Sigmoid colon (tissue), 4 donors: ENCODE results near the gene PCDH12.

ENCODE experiments used
- CTCF ChIP-seq, 4 experiments: fragments of 450-650 bp in 3 of 4; fragments of 200-600 bp in 1 of 4; IDR thresholded peaks; one replicate each; pipeline ENCODE4 v1.5.1; 2016 to 2019; ENCODE audit warnings: antibody characterized with exemption in 4 of 4, mild to moderate bottlenecking in 3 of 4, moderate library complexity in 2 of 4
- EP300 ChIP-seq, 4 donors: sonication (generic); formaldehyde crosslinking; IDR thresholded peaks; one replicate each; pipeline ENCODE4 v1.6.1; 2017; ENCODE audit warnings: antibody characterized with exemption in 4 of 4
- POLR2A ChIP-seq, 2 donors: fragments of 450-650 bp; IDR thresholded peaks; one replicate each; pipeline ENCODE4 v1.6.1; 2016; ENCODE audit warnings: antibody characterized with exemption in 2 of 2, mild to moderate bottlenecking in 2 of 2, moderate library complexity in 2 of 2
- POLR2AphosphoS5 ChIP-seq, 4 donors: sonication (generic); formaldehyde crosslinking; IDR thresholded peaks; one replicate each; pipeline ENCODE4 v1.6.1; 2017; ENCODE audit warnings: antibody characterized with exemption in 4 of 4

- TF ChIP-seq CTCF (IDR thresholded peaks at IDR 0.05) (no peak), POLR2A (IDR thresholded peaks at IDR 0.05) (no peak), POLR2AphosphoS5 (IDR thresholded peaks at IDR 0.05) (no peak), EP300 (IDR thresholded peaks at IDR 0.05) (no peak)
Measured at GRCh38 chr5:141902015-141902814, 55.8 kb downstream of the PCDH12 start.
